PC-9 (cell line): ENCODE results near the gene ELOVL5. TPM values are rescaled to one million over a fixed set of nuclear protein-coding genes. Genes with fewer than 3 reads are reported as not detected.

Source experiments
- BruUV-seq: library from RNA; stranded (reverse); fragments of 400-500 nt; replicated peaks from 2 replicates; lab custom pipeline; 2021; lab: Mats Ljungman, UMichigan
- CTCF ChIA-PET: fragments of 300-600 bp; sonication (Branson Sonifier 250); formaldehyde crosslinking; loops from one replicate; lab custom pipeline; 2022; ENCODE audit warnings: antibody characterized with exemption; lab: Charles Lee
- POLR2A ChIA-PET: fragments of 300-600 bp; sonication (Branson Sonifier 250); formaldehyde crosslinking; loops from one replicate; lab custom pipeline; 2022; ENCODE audit warnings: antibody characterized with exemption; ENCODE audit not compliant: unreplicated experiment; lab: Charles Lee
- DNase-seq, 2 experiments: peaks; one replicate each; pipeline versions ENCODE4 v3.0.0 to v3.0.0-alpha.2; 2015 to 2022; ENCODE audit warnings: mixed read lengths in 1 of 2
- H2AFZ ChIP-seq: fragments of 200-600 bp; sonication (generic); 2 replicates; pipeline ENCODE4 v1.8.1; 2017; ENCODE audit warnings: antibody characterized with exemption
- H3F3A ChIP-seq: fragments of 200-600 bp; sonication (generic); 2 replicates; pipeline ENCODE4 v1.8.1; 2017; ENCODE audit warnings: antibody characterized with exemption, mild to moderate bottlenecking, low read depth; ENCODE audit not compliant: insufficient read depth
- H3K27ac ChIP-seq: fragments of 200-600 bp; sonication (generic); 2 replicates; pipeline ENCODE4 v1.6.1; 2016; ENCODE audit warnings: mixed run types
- H3K27me3 ChIP-seq: fragments of 200-600 bp; sonication (generic); 2 replicates; pipeline ENCODE4 v1.6.1; 2016; ENCODE audit warnings: low read depth, mixed run types; ENCODE audit not compliant: insufficient read depth
- H3K36me3 ChIP-seq: fragments of 200-600 bp; sonication (generic); 2 replicates; pipeline ENCODE4 v1.6.1; 2016; ENCODE audit warnings: low read depth, mixed run types
- H3K4me1 ChIP-seq: fragments of 200-600 bp; sonication (generic); replicated peaks from 2 replicates; pipeline ENCODE4 v1.6.1; 2016; ENCODE audit warnings: mixed run types; ENCODE audit not compliant: insufficient read depth
- H3K4me2 ChIP-seq: fragments of 200-600 bp; sonication (generic); 2 replicates; pipeline ENCODE4 v1.6.1; 2017; ENCODE audit warnings: mixed run types
- H3K4me3 ChIP-seq: fragments of 200-600 bp; sonication (generic); 2 replicates; pipeline ENCODE4 v1.6.1; 2016; ENCODE audit warnings: mixed run types
- H3K79me2 ChIP-seq: fragments of 200-600 bp; sonication (generic); 2 replicates; pipeline ENCODE4 v1.6.1; 2017; ENCODE audit warnings: low read depth, mixed run types
- H3K9me2 ChIP-seq: fragments of 200-600 bp; sonication (generic); 2 replicates; pipeline ENCODE4 v1.8.1; 2017; ENCODE audit warnings: mild to moderate bottlenecking; ENCODE audit not compliant: insufficient read depth
- H3K9me3 ChIP-seq: fragments of 200-600 bp; sonication (generic); 2 replicates; pipeline ENCODE4 v1.8.1; 2016; ENCODE audit warnings: low read depth; ENCODE audit not compliant: insufficient read depth
- H4K20me1 ChIP-seq: fragments of 200-600 bp; sonication (generic); 2 replicates; pipeline ENCODE4 v1.8.1; 2017; ENCODE audit not compliant: insufficient read depth
- CTCF ChIP-seq: fragments of 200-600 bp; sonication (generic); conservative IDR thresholded peaks from 2 replicates; pipeline ENCODE4 v1.6.1; 2017; ENCODE audit warnings: mixed run types, antibody characterized with exemption, mild to moderate bottlenecking, moderate library complexity
- EZH2 ChIP-seq: fragments of 200-600 bp; sonication (generic); IDR thresholded peaks from 2 replicates; pipeline ENCODE4 v1.8.0; 2017; ENCODE audit warnings: antibody characterized with exemption, low read depth
- intact Hi-C: fragments of 100-400 bp; cut with micrococcal nuclease; formaldehyde crosslinking; loops from one replicate; pipeline ENCODE4 v1.10.0; 2022; ENCODE audit not compliant: unreplicated experiment
- total RNA-seq: library from RNA; stranded (reverse); gene quantifications from 2 replicates; pipeline ENCODE4 v1.2.3, GENCODE V29; 2021

The ELOVL5 gene
- total RNA-seq, 1 experiment from 2014 or later: 108 TPM

- ChIA-PET POLR2A (no interaction called here), CTCF (no interaction called here)
- Histone ChIP-seq H3K9me2 (no peaks in the 10 kb centered on the region), H3K36me3 (no peaks in the 10 kb centered on the region), H3K27ac (no peak overlapping the region), H3K79me2 (no peaks in the 10 kb centered on the region), H3K4me2 (no peak overlapping the region), H3K4me1 (no peaks in the 10 kb centered on the region), H3K27me3 (no peaks in the 10 kb centered on the region), H3K4me3 (no peak overlapping the region), H3K9me3 (no peaks in the 10 kb centered on the region), H3F3A (no peaks in the 10 kb centered on the region), H4K20me1 (no peaks in the 10 kb centered on the region), H2AFZ (no peak overlapping the region)
- DNase-seq: no peak
- no peak for TF ChIP-seq EZH2
- TF ChIP-seq CTCF: no peak
- BruUV-seq: no TSS peak
- intact Hi-C loops: no loop called here
These were observed 33.7 kb upstream of the ELOVL5 start for GRCh38 chr6:53382421-53382820.

GRCh38 chr6:53378208-53378607, 29.5 kb upstream of the ELOVL5 start:
- ChIA-PET POLR2A (no interaction called here), CTCF (no interaction called here)
- H3K9me3 ChIP-seq: no peaks in the 10 kb centered on the region; the same call in 1 of the 2 replicates
- no peak for DNase-seq
- no peaks in the 10 kb centered on the region for H3K36me3 ChIP-seq
- TF ChIP-seq EZH2: no peak
- H3K9me2 ChIP-seq: 0 out of 2 replicates have a peak, but pooled peaks cover 4% of the 10 kb centered on the region
- BruUV-seq: no TSS peak
- H3F3A ChIP-seq: no peaks in the 10 kb centered on the region
- intact Hi-C loops: no loop called here
- H3K4me3 ChIP-seq: no peak overlapping the region
- no peaks in the 10 kb centered on the region for H3K79me2 ChIP-seq
- H2AFZ ChIP-seq: no peak overlapping the region
- H4K20me1 ChIP-seq: no peaks in the 10 kb centered on the region
- H3K27me3 ChIP-seq: no peaks in the 10 kb centered on the region
- H3K4me2 ChIP-seq: no peak overlapping the region
- H3K27ac ChIP-seq: no peak overlapping the region
- H3K4me1 ChIP-seq: no peaks in the 10 kb centered on the region

GRCh38 chr6:53377793-53378192, 29.0 kb upstream of the ELOVL5 start:
- no peak overlapping the region for H2AFZ ChIP-seq
- H3K27me3 ChIP-seq: no peaks in the 10 kb centered on the region
- H3K9me2 ChIP-seq: 0 out of 2 replicates have a peak, but pooled peaks cover 4% of the 10 kb centered on the region
- H4K20me1 ChIP-seq: no peaks in the 10 kb centered on the region
- no peak overlapping the region for H3K4me3 ChIP-seq
- no peak overlapping the region for H3K27ac ChIP-seq
- BruUV-seq: no TSS peak
- H3K9me3 ChIP-seq: no peaks in the 10 kb centered on the region; the same call in 1 of the 2 replicates
- intact Hi-C loops: no loop called here
- no peak overlapping the region for H3K4me2 ChIP-seq
- no peaks in the 10 kb centered on the region for H3F3A ChIP-seq
- TF ChIP-seq CTCF (no peak), EZH2 (no peak)
- no peaks in the 10 kb centered on the region for H3K36me3 ChIP-seq
- POLR2A ChIA-PET: no interaction called here
- H3K4me1 ChIP-seq: no peaks in the 10 kb centered on the region
- no peak for DNase-seq
- H3K79me2 ChIP-seq: no peaks in the 10 kb centered on the region
- CTCF ChIA-PET: no interaction called here

GRCh38 chr6:53377289-53377688, 28.5 kb upstream of the ELOVL5 start:
- TF ChIP-seq CTCF: no peak
- no peak for TF ChIP-seq EZH2
- CTCF ChIA-PET: no interaction called here
- Histone ChIP-seq H3K4me3 (no peak overlapping the region), H3K4me2 (no peak overlapping the region), H3K4me1 (no peaks in the 10 kb centered on the region), H3K36me3 (no peaks in the 10 kb centered on the region), H3K9me3 (no peaks in the 10 kb centered on the region; the same call in 1 of the 2 replicates), H3K9me2 (0 out of 2 replicates have a peak, but pooled peaks cover 4% of the 10 kb centered on the region), H3K27ac (no peak overlapping the region), H3F3A (no peaks in the 10 kb centered on the region), H4K20me1 (no peaks in the 10 kb centered on the region), H3K27me3 (no peaks in the 10 kb centered on the region), H3K79me2 (no peaks in the 10 kb centered on the region), H2AFZ (no peak overlapping the region)
- POLR2A ChIA-PET: no interaction called here
- BruUV-seq: no TSS peak
- intact Hi-C loops: no loop called here
- no peak for DNase-seq
